Naive thymus-derived CD8-positive, alpha-beta T cell (primary cell): ENCODE data around the gene PXK. TPM values are rescaled to one million over a fixed set of nuclear protein-coding genes. Genes with fewer than 3 reads are reported as not detected.

Experiments used
- ATAC-seq, 2 donors: fragments of 150-1000 bp; cut with Tn5 transposase in 1 of 2; sonication (Bioruptor Pico), chemical (Tn5 transposase) in 1 of 2; 1 replicate in 1 of 2; 2 replicates in 1 of 2; pipeline ENCODE4 v1.10.0; 2021; ENCODE audit warnings: mild to moderate bottlenecking in 2 of 2, moderate library complexity in 2 of 2
- POLR2A ChIA-PET: fragments of 350-600 bp; sonication (Branson Sonifier 250); formaldehyde crosslinking; loops from one replicate; lab custom pipeline; 2021; ENCODE audit warnings: antibody characterized with exemption; lab: Charles Lee
- DNase-seq, 10 donors: peaks; one replicate each; pipeline versions ENCODE4 v3.0.0 to v3.0.0-alpha.2; 2020 to 2022
- H3K27ac Mint-ChIP-seq, 10 donors: one replicate each; pipeline ENCODE4 v1.8.0; 2020 to 2022; ENCODE audit warnings: mild to moderate bottlenecking in 10 of 10, mixed read lengths in 10 of 10, moderate library complexity in 4 of 10, inconsistent platforms in 1 of 10
- H3K27me3 Mint-ChIP-seq, 5 donors: one replicate each; pipeline ENCODE4 v1.8.0; 2021 to 2022; ENCODE audit warnings: mixed read lengths in 5 of 5
- H3K36me3 Mint-ChIP-seq, 3 donors: one replicate each; pipeline ENCODE4 v1.8.0; 2020 to 2022; ENCODE audit warnings: mixed read lengths in 3 of 3, mild to moderate bottlenecking in 2 of 3, inconsistent platforms in 1 of 3
- H3K4me1 Mint-ChIP-seq, 4 donors: one replicate each; pipeline ENCODE4 v1.8.0; 2021 to 2022; ENCODE audit warnings: mixed read lengths in 4 of 4
- H3K4me3 Mint-ChIP-seq, 10 donors: one replicate each; pipeline ENCODE4 v1.8.0; 2020 to 2022; ENCODE audit warnings: mild to moderate bottlenecking in 10 of 10, mixed read lengths in 10 of 10, moderate library complexity in 6 of 10, inconsistent platforms in 1 of 10
- H3K9me3 Mint-ChIP-seq, 9 donors: one replicate each; pipeline ENCODE4 v1.8.0; 2020 to 2022; ENCODE audit warnings: mixed read lengths in 9 of 9, mild to moderate bottlenecking in 3 of 9, inconsistent platforms in 1 of 9, moderate library complexity in 1 of 9
- polyA plus RNA-seq, 3 donors: library from polyadenylated mRNA; unstranded; fragments of 300-500 nt; fragmentation: Illumina TruSeq; gene quantifications; one replicate each; pipeline ENCODE4 v1.2.3, GENCODE V29; 2021
- total RNA-seq, 8 experiments: library from RNA in 2 of 8; stranded (reverse) in 2 of 8; gene quantifications; one replicate each; pipeline ENCODE4 v1.2.3 and lab custom pipeline; 2021 to 2026

PXK gene
- total and polyA plus RNA-seq, 5 experiments from 2014 or later: 16.3 to 26.6 (median 21.9) TPM

DNA sequence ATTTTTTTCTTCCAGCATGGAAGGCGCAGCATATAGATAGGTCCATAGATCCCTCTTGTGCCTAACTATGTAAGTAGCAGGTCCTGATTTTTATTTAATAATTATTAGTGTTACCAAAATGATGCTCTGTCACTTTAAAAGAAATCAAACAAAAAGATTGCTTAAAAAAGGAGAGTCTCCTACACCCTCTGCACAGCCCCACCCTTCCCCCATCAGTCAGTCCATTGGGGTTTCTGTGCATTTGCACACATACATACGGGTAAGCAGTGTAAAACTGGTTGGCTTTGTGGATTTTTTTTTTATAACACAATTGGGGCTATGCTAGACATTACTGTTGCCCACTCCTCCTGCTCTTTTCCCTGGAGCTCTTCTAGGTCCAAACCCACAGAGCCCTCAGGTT is 33.6 kb upstream of the PXK start:
- POLR2A ChIA-PET: no interaction called here
- no peak overlapping the region for H3K4me3 Mint-ChIP-seq
- H3K9me3 Mint-ChIP-seq: peaks cover 0 to 14% (median 6%) of the 10 kb centered on the region in 9 donors
- no peak overlapping the region for H3K27ac Mint-ChIP-seq
- peaks cover 0 to 9% (median 0%) of the 10 kb centered on the region in 3 donors for H3K36me3 Mint-ChIP-seq
- no peaks in the 10 kb centered on the region for H3K4me1 Mint-ChIP-seq
- DNase-seq (no peak), ATAC-seq (no peak)
- H3K27me3 Mint-ChIP-seq: peaks cover 8 to 39% (median 13%) of the 10 kb centered on the region in 5 donors

DNA sequence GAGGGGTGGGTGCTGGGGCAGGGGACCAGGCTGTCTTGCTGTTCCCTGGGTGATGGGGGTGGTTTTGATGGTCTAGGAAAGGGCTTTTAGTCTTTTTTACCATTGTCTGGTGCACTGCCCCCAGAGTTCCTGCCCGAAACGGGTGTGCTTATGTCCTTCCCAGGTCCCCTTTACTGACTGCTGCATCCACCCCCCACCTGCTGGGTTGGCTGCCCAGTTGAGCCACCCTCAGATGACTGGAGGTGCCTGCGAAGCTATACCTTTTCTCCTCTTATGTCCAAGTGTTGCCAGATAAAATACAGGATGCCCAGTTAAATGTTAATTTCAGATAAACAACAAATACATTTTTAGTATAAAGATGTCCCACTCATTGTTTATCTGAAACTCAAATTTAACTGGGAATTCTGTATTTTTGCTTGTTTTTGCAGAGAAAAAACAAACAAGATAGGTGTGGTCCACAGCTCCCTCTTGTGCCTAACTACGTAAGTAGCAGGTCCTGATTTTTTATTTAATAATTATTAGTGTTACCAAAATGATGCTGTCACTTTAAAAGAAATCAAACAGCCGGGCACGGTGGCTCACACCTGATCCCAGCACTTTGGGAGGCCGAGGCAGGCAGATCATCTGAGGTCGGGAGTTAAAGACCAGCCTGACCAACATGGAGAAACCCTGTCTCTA is 32.7 kb upstream of the PXK start:
- DNase-seq: no peak

DNA sequence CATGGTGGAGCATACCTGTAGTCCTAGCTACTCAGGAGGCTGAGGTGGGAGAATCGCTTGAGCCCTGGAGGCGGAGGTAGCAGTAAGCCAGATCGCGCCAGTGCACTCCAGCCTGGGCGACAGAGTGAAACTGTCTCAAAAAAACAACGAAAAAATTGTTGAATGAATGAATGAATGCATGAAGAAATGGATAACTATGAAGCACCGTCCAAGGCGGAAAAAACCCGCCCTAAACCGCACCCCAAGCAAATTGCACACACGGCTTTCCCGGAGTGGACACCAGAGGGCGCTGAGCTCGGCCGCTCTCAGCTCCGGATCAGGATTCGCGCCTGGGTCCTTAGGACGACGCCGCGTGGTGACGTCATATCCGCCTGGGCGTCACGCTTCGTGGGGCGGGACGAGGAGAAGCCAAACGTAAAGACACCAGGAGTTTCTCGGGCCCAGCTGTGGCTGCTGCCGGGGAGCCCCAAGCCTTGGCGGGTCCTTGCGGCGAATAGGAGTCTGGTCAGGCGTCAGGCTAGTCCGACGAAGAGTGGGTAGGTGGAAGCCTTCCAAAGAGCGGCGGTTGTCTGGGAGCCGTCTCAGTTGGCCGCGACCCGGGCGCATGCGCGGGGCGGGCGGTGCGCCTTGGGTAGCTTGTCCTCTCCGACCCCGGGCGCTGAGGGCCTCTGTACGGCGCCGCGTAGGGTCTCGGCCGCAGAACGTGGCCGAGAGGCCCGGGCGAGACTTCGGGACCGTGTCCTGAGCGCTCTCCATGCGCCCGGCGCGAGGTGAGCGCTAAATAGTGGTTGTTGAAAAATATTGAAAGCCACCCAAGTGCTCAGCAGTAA is 26.6 kb upstream of the PXK start, which contains the start of the genes HTD2 and RPP14:
Gene HTD2 (plus strand): TSS at position 639 of the 830 bp plus-strand sequence. CDS start 11,094 bp downstream, outside the sequence.
Gene RPP14 (plus strand): TSS at position 364 of the 830 bp plus-strand sequence. CDS start 4,085 bp downstream, outside the sequence.
- POLR2A ChIA-PET: interaction anchor here (0.5 to 2.4 kb wide), 26 partner anchors 10 to 1749 kb away, joined by 3 to 33 read pairs (median 4); partner anchors contain the start of genes ABHD6, APPL1, ARF4 and CCDC66
- H3K9me3 Mint-ChIP-seq: peaks cover 0 to 13% (median 5%) of the 10 kb centered on the region in 9 donors
- H3K4me1 Mint-ChIP-seq: peaks cover 11 to 44% (median 39%) of the 10 kb centered on the region in 4 donors
- H3K27ac Mint-ChIP-seq: peak within 1 kb of the TSS; percentile 97 to 100 (median 100)
- H3K36me3 Mint-ChIP-seq: peaks cover 0 to 18% (median 10%) of the 10 kb centered on the region in 3 donors
- ATAC-seq: peak; percentile 86 to 90
- peak; percentile 95 to 100 (median 99) for DNase-seq
- peak within 1 kb of the TSS; percentile 92 to 100 (median 98) for H3K4me3 Mint-ChIP-seq
- peaks cover 3 to 20% (median 11%) of the 10 kb centered on the region in 5 donors for H3K27me3 Mint-ChIP-seq

More for the DNA sequence above, 32.7 kb upstream of the PXK start:
- peaks cover 0 to under 1% (median 0%) of the 10 kb centered on the region in 4 donors for H3K4me1 Mint-ChIP-seq
- no peak overlapping the region for H3K27ac Mint-ChIP-seq
- peaks cover 0 to 9% (median 0%) of the 10 kb centered on the region in 3 donors for H3K36me3 Mint-ChIP-seq
- no peak for ATAC-seq
- POLR2A ChIA-PET: no interaction called here
- peaks cover 0 to 14% (median 6%) of the 10 kb centered on the region in 9 donors for H3K9me3 Mint-ChIP-seq
- peaks cover 8 to 39% (median 13%) of the 10 kb centered on the region in 5 donors for H3K27me3 Mint-ChIP-seq
- no peak overlapping the region for H3K4me3 Mint-ChIP-seq

DNA sequence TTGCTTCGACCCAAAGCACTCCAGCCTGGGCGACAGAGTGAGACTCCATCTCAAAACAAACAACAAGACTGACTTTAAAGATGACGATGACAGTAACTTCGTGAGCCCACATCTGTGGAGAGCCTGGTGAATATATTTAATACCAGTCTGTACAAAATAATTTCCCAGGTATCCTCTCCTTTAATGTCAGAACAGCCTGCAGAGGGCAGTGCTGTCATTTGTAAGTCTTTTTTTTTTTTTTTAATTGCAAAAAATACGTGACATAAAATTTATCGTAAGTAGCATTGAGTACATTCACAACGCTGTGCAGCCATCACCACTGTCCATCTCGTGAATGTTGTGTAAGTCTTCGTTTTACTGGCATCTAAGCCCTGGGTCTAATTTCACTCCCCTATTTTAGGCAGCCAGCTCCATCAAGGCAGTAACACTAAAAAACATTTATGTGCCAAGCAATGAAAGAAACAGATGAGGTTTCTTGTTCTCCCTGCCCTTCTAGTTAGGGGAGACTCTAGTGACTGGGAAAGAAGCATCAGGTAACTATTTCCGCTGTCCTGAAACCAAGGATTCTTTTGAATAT is 25.0 kb upstream of the PXK start:
- Mint-ChIP-seq H3K9me3 (no peaks in the 10 kb centered on the region), H3K27ac (peak overlapping the region; percentile 47 to 100 (median 82)), H3K27me3 (peaks cover 0 to 3% (median 0%) of the 10 kb centered on the region in 5 donors), H3K4me3 (peak overlapping the region; percentile 92 to 100 (median 98)), H3K36me3 (peaks cover 0 to 33% (median 14%) of the 10 kb centered on the region in 3 donors), H3K4me1 (peaks cover 11 to 47% (median 41%) of the 10 kb centered on the region in 4 donors)
- POLR2A ChIA-PET: interaction anchor here (0.7 to 2.4 kb wide), 5 partner anchors 17 to 552 kb away, joined by 3 to 33 read pairs (median 7); partner anchors contain the start of genes KCTD6, PXK and SLMAP
- no peak for ATAC-seq
- DNase-seq: peak in 8 of 10 donors; percentile 14 to 75 (median 37)

DNA sequence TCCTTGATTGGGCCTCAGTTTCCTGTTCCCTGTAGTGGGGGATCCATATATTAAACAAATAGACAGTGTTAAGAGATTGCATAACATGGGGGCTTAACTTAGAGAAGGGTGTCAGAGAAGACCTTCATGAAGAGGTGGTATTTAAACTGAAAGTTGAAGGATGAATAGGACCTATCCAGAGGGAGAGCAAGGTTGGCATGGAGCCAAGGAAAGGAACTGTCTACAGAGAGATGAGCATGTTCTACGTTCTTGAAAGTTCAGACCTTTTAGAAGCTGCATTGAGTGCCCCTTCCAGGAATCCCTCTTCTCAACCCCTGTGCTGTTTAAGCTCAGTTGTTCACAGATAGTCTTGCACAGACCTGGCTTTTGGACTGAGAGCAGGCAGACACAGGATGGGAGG is 24.0 kb upstream of the PXK start:
- POLR2A ChIA-PET: interaction anchor here (0.7 kb wide), 1 partner anchor 70 kb away, joined by 3 read pairs; no protein-coding TSS in a partner anchor
- Mint-ChIP-seq H3K9me3 (no peaks in the 10 kb centered on the region), H3K27ac (peak overlapping the region in 8 of 10 donors; percentile 55 to 97 (median 72)), H3K36me3 (peaks cover 0 to 43% (median 14%) of the 10 kb centered on the region in 3 donors), H3K27me3 (no peaks in the 10 kb centered on the region), H3K4me1 (peaks cover 13 to 50% (median 43%) of the 10 kb centered on the region in 4 donors), H3K4me3 (peak overlapping the region in 9 of 10 donors; percentile 24 to 100 (median 97))
- DNase-seq (peak in 1 of 10 donors; percentile 11), ATAC-seq (no peak)

DNA sequence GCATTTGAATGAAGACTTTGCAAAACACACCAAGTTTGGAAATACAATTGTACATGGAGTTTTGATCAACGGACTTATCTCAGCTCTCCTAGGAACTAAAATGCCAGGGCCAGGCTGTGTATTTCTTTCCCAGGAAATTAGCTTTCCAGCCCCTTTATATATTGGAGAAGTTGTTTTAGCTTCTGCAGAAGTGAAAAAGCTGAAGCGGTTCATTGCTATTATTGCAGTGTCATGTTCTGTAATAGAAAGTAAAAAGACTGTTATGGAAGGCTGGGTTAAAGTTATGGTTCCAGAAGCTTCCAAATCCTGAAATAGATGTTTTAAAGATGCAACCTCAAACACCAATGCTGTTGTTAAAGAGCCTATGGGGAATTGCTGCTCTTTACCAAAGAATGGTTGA is 14.9 kb upstream of the PXK start:
- Mint-ChIP-seq H3K27ac (peak overlapping the region in 1 of 10 donors; percentile 15), H3K27me3 (no peaks in the 10 kb centered on the region), H3K4me3 (no peak overlapping the region), H3K36me3 (peaks cover 0 to 66% (median 2%) of the 10 kb centered on the region in 3 donors), H3K4me1 (peaks cover 4 to 16% (median 8%) of the 10 kb centered on the region in 4 donors), H3K9me3 (no peaks in the 10 kb centered on the region)
- DNase-seq (no peak), ATAC-seq (no peak)
- POLR2A ChIA-PET: no interaction called here

DNA sequence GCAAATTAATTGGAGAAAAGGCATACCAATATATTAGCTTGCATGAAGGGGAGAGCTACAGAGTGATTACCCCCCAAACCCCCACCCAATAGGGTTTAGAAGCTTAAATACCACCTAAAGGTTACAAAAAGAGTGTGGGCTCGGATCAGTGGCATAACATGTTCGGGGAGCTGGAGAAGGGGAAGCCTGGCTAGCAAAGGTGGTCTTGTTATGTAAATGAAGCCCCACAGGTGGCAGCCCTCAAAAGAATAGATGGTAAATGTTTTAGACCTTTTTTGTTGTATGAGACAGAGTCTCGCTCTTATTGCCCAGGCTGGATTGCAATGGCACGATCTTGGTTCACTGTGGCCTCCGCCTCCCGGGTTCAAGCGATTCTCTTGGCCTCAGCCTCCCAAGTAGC is 10.9 kb upstream of the PXK start:
- H3K27ac Mint-ChIP-seq: peak overlapping the region in 1 of 10 donors; percentile 27
- ATAC-seq: no peak
- no peak for DNase-seq
- peaks cover 4 to 28% (median 15%) of the 10 kb centered on the region in 4 donors for H3K4me1 Mint-ChIP-seq
- H3K36me3 Mint-ChIP-seq: peaks cover 0 to 30% (median 2%) of the 10 kb centered on the region in 3 donors
- no peak overlapping the region for H3K4me3 Mint-ChIP-seq
- no peaks in the 10 kb centered on the region for H3K9me3 Mint-ChIP-seq
- no peaks in the 10 kb centered on the region for H3K27me3 Mint-ChIP-seq
- POLR2A ChIA-PET: no interaction called here

DNA sequence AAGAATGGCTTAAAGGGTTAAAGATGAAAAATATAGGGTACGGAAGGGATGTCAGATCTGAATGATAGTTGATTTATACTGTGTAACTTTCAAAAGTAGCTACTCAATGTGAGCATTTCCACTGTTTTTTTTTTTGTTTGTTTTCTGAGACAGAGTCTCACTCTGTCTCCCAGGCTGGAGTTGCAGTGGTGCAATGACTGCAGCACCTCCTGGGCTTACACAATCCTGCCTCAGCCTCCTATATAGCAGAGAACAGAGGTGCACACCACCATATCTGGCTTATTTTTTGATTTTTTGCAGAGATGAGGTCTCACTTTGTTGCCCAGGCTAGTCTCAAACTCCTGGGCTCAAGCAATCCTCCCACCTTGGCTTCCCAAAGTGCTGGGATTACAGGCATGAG is 9.9 kb upstream of the PXK start:
- POLR2A ChIA-PET: no interaction called here
- Mint-ChIP-seq H3K4me1 (peaks cover 2 to 28% (median 15%) of the 10 kb centered on the region in 4 donors), H3K27ac (peak overlapping the region in 4 of 10 donors; percentile 27 to 61 (median 48)), H3K27me3 (no peaks in the 10 kb centered on the region), H3K36me3 (peaks cover 0 to 20% (median 0%) of the 10 kb centered on the region in 3 donors), H3K9me3 (no peaks in the 10 kb centered on the region), H3K4me3 (no peak overlapping the region)
- no peak for DNase-seq
- ATAC-seq: no peak

DNA sequence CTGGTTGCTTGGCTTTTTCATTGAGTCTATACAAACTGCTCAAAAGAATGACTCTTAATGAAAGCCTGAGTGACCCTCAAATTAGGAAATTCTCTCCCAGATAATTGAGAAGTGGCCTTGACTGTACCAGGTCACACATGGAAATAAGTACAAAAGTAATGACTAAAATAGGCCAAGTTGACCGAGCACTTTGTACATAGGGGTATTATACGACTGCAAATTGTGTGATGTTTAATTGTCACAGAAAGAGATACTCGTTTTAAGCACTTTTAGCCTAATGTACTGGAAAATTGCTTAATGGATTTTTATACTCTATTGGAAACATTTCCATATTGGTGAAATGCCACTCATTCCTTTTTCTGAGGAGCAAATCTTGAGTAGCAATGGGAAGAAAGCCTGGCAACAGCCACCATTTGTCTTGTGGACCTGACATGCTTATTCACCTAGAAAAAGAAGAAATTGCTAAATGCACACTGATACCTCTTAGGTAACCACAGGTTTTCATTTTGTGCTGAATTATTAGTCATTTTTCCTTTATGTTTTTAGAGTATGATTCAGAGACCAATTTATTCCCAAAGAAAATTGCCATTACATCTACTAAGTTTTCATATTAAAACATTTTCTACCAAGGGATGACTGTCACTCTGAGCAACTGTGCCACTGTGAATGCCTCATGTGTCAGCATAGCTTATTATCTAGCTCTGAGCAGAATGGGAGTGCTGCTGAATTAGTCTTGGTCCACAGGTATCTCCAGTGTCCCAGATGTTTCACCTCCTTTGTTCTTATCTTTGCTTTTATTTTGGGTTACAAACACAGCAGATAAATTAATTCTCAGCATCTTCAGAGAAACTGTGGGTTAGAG is 8.9 kb upstream of the PXK start:
- H3K4me1 Mint-ChIP-seq: peaks cover 2 to 28% (median 15%) of the 10 kb centered on the region in 4 donors
- ATAC-seq: no peak

DNA sequence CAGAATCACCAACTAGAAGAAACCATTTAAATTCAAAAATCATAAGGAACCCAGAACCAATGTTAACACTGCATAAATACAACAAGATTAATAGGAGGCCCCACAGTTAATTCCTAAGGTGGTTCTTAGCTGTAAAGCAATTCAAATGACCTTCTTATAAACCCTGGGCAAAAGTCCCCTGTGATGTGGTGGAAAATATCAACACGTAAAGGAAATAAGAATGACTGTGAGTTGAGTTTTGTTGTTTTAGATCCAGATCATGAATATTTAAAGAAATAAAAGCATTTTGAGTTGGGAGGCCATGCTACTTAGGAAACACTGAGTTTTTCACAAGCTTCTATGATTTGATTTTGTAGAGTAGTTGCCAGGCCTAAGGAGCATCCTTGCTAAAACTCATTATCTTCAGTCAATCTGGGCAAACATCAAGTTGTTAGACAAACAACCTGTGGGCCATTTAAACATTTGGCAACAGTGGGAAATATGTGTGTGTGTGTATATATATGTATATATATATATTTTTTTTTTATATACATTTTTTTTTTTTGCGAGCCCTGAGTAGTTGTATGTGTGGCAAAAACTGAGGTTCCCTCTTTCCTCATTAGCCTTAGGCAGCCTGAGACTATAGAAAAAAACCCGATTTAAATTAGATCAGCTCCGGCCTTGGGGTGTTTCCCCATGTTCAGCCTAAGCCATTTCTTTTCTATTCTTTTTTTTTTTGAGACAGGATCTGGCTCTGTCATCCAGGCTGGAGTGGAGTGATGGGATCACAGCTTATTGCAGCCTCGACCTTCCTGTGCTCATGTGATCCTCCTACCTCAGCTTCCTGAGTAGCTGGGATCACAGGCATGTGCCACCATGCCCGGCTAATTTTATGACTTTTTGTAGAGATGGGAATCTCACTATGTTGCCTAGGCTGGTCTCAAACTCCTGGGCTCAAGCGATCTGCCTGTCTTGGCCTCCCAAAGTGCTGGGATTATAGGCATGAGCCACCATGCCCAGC is 8.0 kb upstream of the PXK start:
- Mint-ChIP-seq H3K4me3 (no peak overlapping the region), H3K9me3 (no peaks in the 10 kb centered on the region), H3K36me3 (peaks cover 0 to 3% (median 0%) of the 10 kb centered on the region in 3 donors), H3K27ac (peak overlapping the region; percentile 18 to 83 (median 58)), H3K4me1 (peaks cover 2 to 28% (median 15%) of the 10 kb centered on the region in 4 donors), H3K27me3 (no peaks in the 10 kb centered on the region)
- ATAC-seq: peak; percentile 48 to 58
- peak in 1 of 10 donors; percentile 7 for DNase-seq
- POLR2A ChIA-PET: interaction anchor here (1.3 kb wide), 1 partner anchor 18 kb away, joined by 4 read pairs; no protein-coding TSS in a partner anchor

More for the DNA sequence above, 8.9 kb upstream of the PXK start:
- POLR2A ChIA-PET: no interaction called here
- no peak for DNase-seq
- Mint-ChIP-seq H3K4me3 (no peak overlapping the region), H3K27me3 (no peaks in the 10 kb centered on the region), H3K27ac (peak overlapping the region; percentile 1 to 83 (median 55)), H3K9me3 (no peaks in the 10 kb centered on the region), H3K36me3 (peaks cover 0 to 10% (median 0%) of the 10 kb centered on the region in 3 donors)
